HG02970 (cell line): ENCODE measurements around the gene TRDN.

ENCODE experiments used
- ATAC-seq: cut with Tn5 transposase; IDR thresholded peaks from one replicate; pipeline ENCODE4 v1.9.1; 2021; ENCODE audit warnings: mild to moderate bottlenecking, moderate library complexity, moderate number of reproducible peaks; ENCODE audit not compliant: unreplicated experiment, low FRiP score

Gene TRDN

GRCh38 chr6:123201869-123202372, 434.8 kb downstream of the TRDN start:
- no peak for ATAC-seq

GRCh38 chr6:123193298-123193697, 443.5 kb downstream of the TRDN start:
- ATAC-seq, result no peak

- ATAC-seq, result no peak
Observed at GRCh38 chr6:123189816-123190215, 446.9 kb downstream of the TRDN start.

GRCh38 chr6:123182998-123183397, 453.8 kb downstream of the TRDN start:
- no peak for ATAC-seq

GRCh38 chr6:123176706-123177105, 460.0 kb downstream of the TRDN start:
- no peak for ATAC-seq

- ATAC-seq, result no peak
Observed at GRCh38 chr6:123171341-123172115, 465.2 kb downstream of the TRDN start.

- ATAC-seq, result no peak
Observed at GRCh38 chr6:123169774-123170095, 467.0 kb downstream of the TRDN start.

- no peak for ATAC-seq
Observed at GRCh38 chr6:123168892-123169773, 467.6 kb downstream of the TRDN start.

GRCh38 chr6:123168466-123168865, 468.3 kb downstream of the TRDN start:
- no peak for ATAC-seq
